GM18870 (cell line): Measurements from ENCODE around the gene SYNGAP1.

Experiments
- ATAC-seq: cut with Tn5 transposase; IDR thresholded peaks from one replicate; pipeline ENCODE4 v1.9.1; 2021; ENCODE audit warnings: moderate library complexity; ENCODE audit not compliant: unreplicated experiment

Gene SYNGAP1

GRCh38 chr6:33434961-33435360, 15.1 kb downstream of the SYNGAP1 start:
- ATAC-seq, result no peak

- ATAC-seq, result no peak
Measured at GRCh38 chr6:33437666-33438065, 17.8 kb downstream of the SYNGAP1 start.

GRCh38 chr6:33438978-33439594, 19.2 kb downstream of the SYNGAP1 start:
- no peak for ATAC-seq

- no peak for ATAC-seq
Measured at GRCh38 chr6:33439956-33440648, 20.2 kb downstream of the SYNGAP1 start.

- ATAC-seq, result no peak
Measured at GRCh38 chr6:33440649-33441309, 20.9 kb downstream of the SYNGAP1 start.

- ATAC-seq, result no peak
Measured at GRCh38 chr6:33441457-33441856, 21.6 kb downstream of the SYNGAP1 start.

GRCh38 chr6:33442283-33442682, 22.4 kb downstream of the SYNGAP1 start:
- no peak for ATAC-seq

GRCh38 chr6:33443025-33443424, 23.2 kb downstream of the SYNGAP1 start:
- no peak for ATAC-seq

- ATAC-seq, result no peak
Measured at GRCh38 chr6:33443619-33444504, 24.0 kb downstream of the SYNGAP1 start.

GRCh38 chr6:33445119-33445603, 25.3 kb downstream of the SYNGAP1 start:
- ATAC-seq, result no peak

GRCh38 chr6:33446356-33446755, 26.5 kb downstream of the SYNGAP1 start:
- ATAC-seq, result no peak

- ATAC-seq, result no peak
Measured at GRCh38 chr6:33450434-33450833, 30.6 kb downstream of the SYNGAP1 start.

GRCh38 chr6:33451606-33452005, 31.7 kb downstream of the SYNGAP1 start:
- ATAC-seq, result no peak

GRCh38 chr6:33452496-33452895, 32.6 kb downstream of the SYNGAP1 start:
- no peak for ATAC-seq

- ATAC-seq, result no peak
Measured at GRCh38 chr6:33453393-33454008, 33.6 kb downstream of the SYNGAP1 start.

GRCh38 chr6:33454009-33454946, 34.4 kb downstream of the SYNGAP1 start, which contains the start of gene ZBTB9:
Gene ZBTB9, plus strand, starts transcription at chr6:33454576. Its CDS starts 525 bp downstream, at chr6:33455101.
- ATAC-seq, result peak; percentile 88

GRCh38 chr6:33455051-33455450, 35.2 kb downstream of the SYNGAP1 start:
- ATAC-seq, result no peak

- ATAC-seq, result no peak
Measured at GRCh38 chr6:33456156-33456555, 36.3 kb downstream of the SYNGAP1 start.

GRCh38 chr6:33458676-33459075, 38.8 kb downstream of the SYNGAP1 start:
- ATAC-seq, result no peak
